SU-DHL-6 (cell line): ENCODE data around the gene NKAIN4.

Source experiments
- H2AFZ ChIP-seq: fragments of 200-600 bp; sonication (generic); 2 replicates; pipeline ENCODE4 v1.6.1; 2014; ENCODE audit warnings: low read depth, mild to moderate bottlenecking, moderate library complexity, mixed read lengths, antibody characterized with exemption, low read length; ENCODE audit not compliant: severe bottlenecking
- H3F3A ChIP-seq: fragments of 200-600 bp; shearing (Covaris generic); 2 replicates; pipeline ENCODE4 v1.6.0; 2016; ENCODE audit warnings: antibody characterized with exemption, mild to moderate bottlenecking; ENCODE audit not compliant: insufficient read depth
- H3K27ac ChIP-seq: fragments of 200-600 bp; sonication (generic); 2 replicates; pipeline ENCODE4 v1.5.1; 2016; ENCODE audit warnings: low read depth, mild to moderate bottlenecking, low read length, moderate library complexity, mixed read lengths
- H3K27me3 ChIP-seq: fragments of 200-600 bp; sonication (generic), shearing (Covaris generic); 2 replicates; pipeline ENCODE4 v1.6.0; 2014; ENCODE audit warnings: mild to moderate bottlenecking, low read length
- H3K36me3 ChIP-seq: fragments of 200-600 bp; sonication (generic); 2 replicates; pipeline ENCODE4 v1.6.1; 2014; ENCODE audit warnings: mild to moderate bottlenecking, low read length, mixed read lengths
- H3K4me2 ChIP-seq: fragments of 300-600, 200-600 bp; shearing (Covaris generic), sonication (generic); 2 replicates; pipeline ENCODE4 v1.6.0; 2014; ENCODE audit warnings: low read length, low read depth, mild to moderate bottlenecking; ENCODE audit not compliant: poor library complexity, severe bottlenecking
- H3K4me3 ChIP-seq: fragments of 200-600 bp; sonication (generic); 2 replicates; pipeline ENCODE4 v1.5.1; 2014; ENCODE audit warnings: antibody characterized with exemption, low read length, mild to moderate bottlenecking, mixed read lengths; ENCODE audit not compliant: insufficient read depth, poor library complexity, severe bottlenecking
- H3K79me2 ChIP-seq: fragments of 200-600 bp; sonication (generic); 2 replicates; pipeline ENCODE4 v1.6.1; 2014; ENCODE audit warnings: mild to moderate bottlenecking, low read length, moderate library complexity; ENCODE audit not compliant: insufficient read depth
- H3K9ac ChIP-seq: fragments of 200-600 bp; sonication (generic); 2 replicates; pipeline ENCODE4 v1.7.0; 2014; ENCODE audit warnings: mild to moderate bottlenecking, low read length
- H3K9me2 ChIP-seq: fragments of 200-600 bp; sonication (generic); replicated peaks from 2 replicates; pipeline ENCODE4 v1.6.1; 2014; ENCODE audit warnings: low read length; ENCODE audit not compliant: insufficient read depth
- H3K9me3 ChIP-seq: fragments of 200-600 bp; sonication (generic); 2 replicates; pipeline ENCODE4 v1.6.1; 2014; ENCODE audit warnings: low read length, mixed read lengths; ENCODE audit not compliant: insufficient read depth
- H4K20me1 ChIP-seq: fragments of 200-600 bp; sonication (generic); 2 replicates; pipeline ENCODE4 v1.6.1; 2014; ENCODE audit warnings: low read depth, mild to moderate bottlenecking, antibody characterized with exemption, low read length, moderate library complexity, mixed read lengths
- CTCF ChIP-seq: fragments of 200-600 bp; sonication (generic); IDR thresholded peaks from one replicate; pipeline ENCODE4 v1.5.1; 2017; ENCODE audit warnings: antibody characterized with exemption, mild to moderate bottlenecking, low read length, moderate library complexity; ENCODE audit not compliant: insufficient read depth, poor library complexity, severe bottlenecking
- EZH2phosphoT487 ChIP-seq: fragments of 200-600 bp; sonication (generic), shearing (Covaris generic); conservative IDR thresholded peaks from 2 replicates; pipeline ENCODE4 v1.6.1; 2018; ENCODE audit warnings: mild to moderate bottlenecking, antibody characterized with exemption, low read length, moderate library complexity, mixed read lengths

Gene NKAIN4

GRCh38 chr20:63273635-63274380 lies 19.5 kb upstream of the NKAIN4 start:
- no peaks in the 10 kb centered on the region for H3K36me3 ChIP-seq
- H3K4me2 ChIP-seq: peak overlapping the region; percentile 95
- no peak for TF ChIP-seq CTCF
- TF ChIP-seq EZH2phosphoT487: no peak
- no peaks in the 10 kb centered on the region for H3K9me2 ChIP-seq
- peak overlapping the region; percentile 75 for H3K9ac ChIP-seq
- H3K4me3 ChIP-seq: peak overlapping the region; percentile 98
- H2AFZ ChIP-seq: no peak overlapping the region
- no peak overlapping the region for H3K27ac ChIP-seq
- H3K9me3 ChIP-seq: no peaks in the 10 kb centered on the region
- no peaks in the 10 kb centered on the region for H3K27me3 ChIP-seq
- no peaks in the 10 kb centered on the region for H3F3A ChIP-seq
- peaks cover 30% of the 10 kb centered on the region for H3K79me2 ChIP-seq
- no peaks in the 10 kb centered on the region for H4K20me1 ChIP-seq

- Histone ChIP-seq H3K36me3 (no peaks in the 10 kb centered on the region), H3K9ac (peak overlapping the region; percentile 75), H3F3A (no peaks in the 10 kb centered on the region), H3K4me3 (peak overlapping the region; percentile 98), H4K20me1 (no peaks in the 10 kb centered on the region), H3K4me2 (peak overlapping the region; percentile 95), H3K27me3 (no peaks in the 10 kb centered on the region), H2AFZ (peak overlapping the region; percentile 49), H3K27ac (no peak overlapping the region), H3K9me3 (no peaks in the 10 kb centered on the region), H3K9me2 (no peaks in the 10 kb centered on the region), H3K79me2 (peaks cover 30% of the 10 kb centered on the region)
- TF ChIP-seq EZH2phosphoT487: no peak
- no peak for TF ChIP-seq CTCF
Observed at GRCh38 chr20:63273059-63273579, 18.9 kb upstream of the NKAIN4 start.

GRCh38 chr20:63272105-63273058 lies 18.1 kb upstream of the NKAIN4 start, which contains the start of gene ARFGAP1:
ARFGAP1 (plus strand) TSS chr20:63272813; CDS start chr20:63275581, 2,768 bp downstream.
- Histone ChIP-seq H3K9ac (peak within 1 kb of the TSS; percentile 75), H3K27ac (no peak within 1 kb of the TSS), H3K4me3 (peak within 1 kb of the TSS; percentile 98), H3K36me3 (no peaks in the 10 kb centered on the region), H3K4me2 (peak within 1 kb of the TSS; percentile 95), H3K27me3 (no peaks in the 10 kb centered on the region), H3K9me3 (no peaks in the 10 kb centered on the region), H2AFZ (peak within 1 kb of the TSS; percentile 49), H3K9me2 (no peaks in the 10 kb centered on the region), H3K79me2 (peaks cover 30% of the 10 kb centered on the region), H4K20me1 (no peaks in the 10 kb centered on the region), H3F3A (no peaks in the 10 kb centered on the region)
- TF ChIP-seq CTCF (no peak), EZH2phosphoT487 (no peak)
